Fibroblast of lung (primary cell): Measurements from ENCODE around the gene UBE2D2. TPM values are rescaled to one million over a fixed set of nuclear protein-coding genes. Genes with fewer than 3 reads are reported as not detected.

ENCODE experiments used
- DNase-seq, 2 donors: peaks; one replicate each; pipeline versions ENCODE4 v3.0.0 to v3.0.0-alpha.2; 2010; ENCODE audit warnings: low read depth in 2 of 2
- H2AFZ ChIP-seq: 2 replicates; pipeline ENCODE4 v1.5.1; 2012; ENCODE audit warnings: low read length, control low read depth, inconsistent platforms
- H3K27ac ChIP-seq: 2 replicates; pipeline ENCODE4 v1.5.1; 2011; ENCODE audit warnings: low read length, control low read depth; ENCODE audit not compliant: insufficient read depth
- H3K27me3 ChIP-seq: 2 replicates; pipeline ENCODE4 v1.5.1; 2011; ENCODE audit warnings: mild to moderate bottlenecking, low read length; ENCODE audit not compliant: control insufficient read depth, insufficient read depth
- H3K36me3 ChIP-seq: 2 replicates; pipeline ENCODE4 v1.5.1; 2011; ENCODE audit warnings: low read length; ENCODE audit not compliant: control insufficient read depth, insufficient read depth
- H3K4me1 ChIP-seq: 2 replicates; pipeline ENCODE4 v1.5.1; 2011; ENCODE audit warnings: low read length; ENCODE audit not compliant: control insufficient read depth, insufficient read depth; ENCODE audit errors: extremely low read depth
- H3K4me2 ChIP-seq: 2 replicates; pipeline ENCODE4 v1.5.1; 2011; ENCODE audit warnings: low read length, control low read depth; ENCODE audit not compliant: insufficient read depth; ENCODE audit errors: extremely low read depth
- H3K4me3 ChIP-seq, 4 experiments: fragments of 200-600 bp in 1 of 4; sonication (generic) in 1 of 4; replicated peaks in 1 of 4; 2 replicates each; pipeline ENCODE4 v1.5.1; 2011 to 2016; ENCODE audit warnings: low read length in 4 of 4, low read depth in 3 of 4, mild to moderate bottlenecking in 3 of 4, control low read depth in 2 of 4, inconsistent platforms in 1 of 4, mixed read lengths in 1 of 4; ENCODE audit not compliant: insufficient read depth in 1 of 4; ENCODE audit errors: control extremely low read depth in 1 of 4
- H3K79me2 ChIP-seq: 2 replicates; pipeline ENCODE4 v1.5.1; 2012; ENCODE audit warnings: mild to moderate bottlenecking, low read length, inconsistent platforms; ENCODE audit not compliant: control insufficient read depth, insufficient read depth
- H3K9ac ChIP-seq: 2 replicates; pipeline ENCODE4 v1.5.1; 2011; ENCODE audit warnings: mild to moderate bottlenecking, low read length, control low read depth; ENCODE audit not compliant: insufficient read depth
- H3K9me3 ChIP-seq: 2 replicates; pipeline ENCODE4 v1.5.1; 2012; ENCODE audit warnings: low read depth, low read length; ENCODE audit not compliant: control insufficient read depth, insufficient read depth
- H4K20me1 ChIP-seq: 2 replicates; pipeline ENCODE4 v1.5.1; 2011; ENCODE audit warnings: low read length; ENCODE audit not compliant: control insufficient read depth, insufficient read depth; ENCODE audit errors: extremely low read depth
- CTCF ChIP-seq, 2 donors: IDR thresholded peaks in 1 of 2; conservative IDR thresholded peaks in 1 of 2; 1 replicate in 1 of 2; 2 replicates in 1 of 2; pipeline ENCODE4 v1.5.1; 2011 to 2012; ENCODE audit warnings: low read length in 2 of 2, control low read depth in 1 of 2, inconsistent platforms in 1 of 2, low read depth in 1 of 2, mild to moderate bottlenecking in 1 of 2
- EZH2 ChIP-seq: IDR thresholded peaks from 2 replicates; pipeline ENCODE4 v1.5.1; 2012; ENCODE audit warnings: low read length, control low read depth, mild to moderate bottlenecking; ENCODE audit errors: missing control alignments
- polyA plus RNA-seq, 2 donors: library from polyadenylated mRNA; depleted of rRNA in 1 of 2; stranded (reverse) in 1 of 2; unstranded in 1 of 2; fragments of >200 nt; gene quantifications; 2 replicates each; pipeline ENCODE4 v1.2.1, GENCODE V29; 2011 to 2012; ENCODE audit warnings: missing spikeins in 1 of 2
- total RNA-seq: library from RNA; depleted of rRNA; stranded (reverse); fragments of >200 nt; gene quantifications from 2 replicates; pipeline ENCODE4 v1.2.1, GENCODE V29; 2014

UBE2D2 gene
- total and polyA plus RNA-seq, 2 donors (not counting 1 experiment from before 2014, with no cell fraction given) = 56.5 to 62.9 TPM

DNA sequence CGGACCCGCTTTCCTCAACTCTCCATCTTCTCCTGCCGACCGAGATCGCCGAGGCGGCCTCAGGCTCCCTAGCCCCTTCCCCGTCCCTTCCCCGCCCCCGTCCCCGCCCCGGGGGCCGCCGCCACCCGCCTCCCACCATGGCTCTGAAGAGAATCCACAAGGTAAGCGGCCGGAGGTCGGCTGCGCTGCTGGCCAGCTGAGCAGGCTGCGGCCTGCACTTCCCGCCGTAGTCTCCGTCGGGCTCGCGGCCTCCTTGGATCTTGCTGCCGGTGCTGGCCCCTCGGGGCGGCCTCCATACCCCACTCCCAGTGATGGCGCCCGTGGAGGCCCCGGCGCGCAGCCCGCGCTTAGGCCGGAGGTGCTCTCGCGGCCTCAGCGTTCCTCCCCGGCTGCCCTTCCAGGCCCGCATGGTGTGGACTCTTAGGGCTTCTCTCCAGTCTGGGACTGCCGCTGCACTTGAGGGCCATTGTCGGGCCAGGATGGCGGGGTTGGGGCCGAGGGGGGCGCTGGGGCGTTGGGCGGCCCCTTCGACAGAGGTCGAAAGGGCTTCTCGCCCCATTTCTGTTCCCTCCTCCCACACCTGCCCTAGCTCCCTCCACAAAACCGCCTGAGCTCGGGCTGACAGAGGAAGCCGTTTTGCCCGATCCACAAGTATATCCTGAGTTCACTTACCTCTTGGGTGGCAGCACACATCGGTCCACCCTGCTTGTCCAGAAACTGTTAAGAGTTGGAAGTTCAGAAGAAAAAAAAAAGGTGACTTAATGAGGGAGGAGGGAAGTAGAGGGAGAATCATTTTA lies 714 bp downstream of the UBE2D2 start:
- DNase-seq = peak; percentile 43 to 51
- H3K4me1 ChIP-seq = peaks cover 8% of the 10 kb centered on the region
- no peaks in the 10 kb centered on the region for H3K27me3 ChIP-seq
- H3K36me3 ChIP-seq = no peaks in the 10 kb centered on the region
- peaks cover 55% of the 10 kb centered on the region for H3K79me2 ChIP-seq
- H3K4me2 ChIP-seq = peak overlapping the region; percentile 99
- peak overlapping the region; percentile 82 for H3K27ac ChIP-seq
- peak overlapping the region; percentile 86 to 95 (median 89) for H3K4me3 ChIP-seq
- H3K9me3 ChIP-seq = no peaks in the 10 kb centered on the region
- H2AFZ ChIP-seq = peak overlapping the region; percentile 34
- H3K9ac ChIP-seq = peak overlapping the region; percentile 89
- TF ChIP-seq EZH2 (no peak), CTCF (conservative IDR thresholded peaks at IDR 0.05 in 1 of 2, IDR thresholded peaks at IDR 0.05 in 1 of 2; ENCODE audit: low read depth in 1 of 2, low read length in 2 of 2) (no peak)
- H4K20me1 ChIP-seq = peaks cover 2% of the 10 kb centered on the region

DNA sequence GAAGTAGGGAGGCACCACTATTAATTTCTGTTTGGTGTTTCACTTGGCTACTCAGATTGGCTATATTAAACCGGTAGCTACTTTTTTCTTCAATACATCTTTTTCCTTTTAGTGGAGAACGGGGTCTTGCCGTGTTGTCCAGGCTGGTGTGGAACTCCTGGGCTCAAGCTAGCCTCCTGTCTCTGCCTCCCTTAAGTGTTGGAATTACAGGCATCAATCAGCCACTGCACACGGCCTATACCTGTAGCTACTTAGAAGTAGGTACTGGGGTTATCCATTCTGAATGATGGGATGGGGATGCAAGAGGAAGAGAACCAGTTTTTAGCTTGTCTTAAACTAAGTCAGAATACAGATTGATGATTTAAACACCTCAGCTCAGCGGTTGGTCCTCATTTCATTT lies 1.7 kb downstream of the UBE2D2 start:
- DNase-seq = no peak
- peaks cover 2% of the 10 kb centered on the region for H4K20me1 ChIP-seq
- TF ChIP-seq EZH2 (no peak), CTCF (conservative IDR thresholded peaks at IDR 0.05 in 1 of 2, IDR thresholded peaks at IDR 0.05 in 1 of 2; ENCODE audit: low read depth in 1 of 2, low read length in 2 of 2) (no peak)

GRCh38 chr5:139565411-139566305 lies 4.5 kb downstream of the UBE2D2 start:
- Histone ChIP-seq H3K4me3 (peak overlapping the region in 2 of 4 experiments; percentile 4 to 31), H3K9ac (no peak overlapping the region), H3K36me3 (no peaks in the 10 kb centered on the region), H3K27ac (peak overlapping the region; percentile 42), H3K4me1 (peaks cover 8% of the 10 kb centered on the region), H2AFZ (no peak overlapping the region), H3K9me3 (no peaks in the 10 kb centered on the region), H4K20me1 (peaks cover 2% of the 10 kb centered on the region), H3K27me3 (no peaks in the 10 kb centered on the region), H3K79me2 (peaks cover 90% of the 10 kb centered on the region), H3K4me2 (peak overlapping the region; percentile 75)
- DNase-seq = peak in 1 of 2 donors; percentile 71
- TF ChIP-seq CTCF (conservative IDR thresholded peaks at IDR 0.05 in 1 of 2, IDR thresholded peaks at IDR 0.05 in 1 of 2; ENCODE audit: low read depth in 1 of 2, low read length in 2 of 2) (no peak), EZH2 (no peak)

More for the DNA sequence above, 1.7 kb downstream of the UBE2D2 start:
- Histone ChIP-seq H3K27me3 (no peaks in the 10 kb centered on the region), H2AFZ (no peak overlapping the region), H3K9me3 (no peaks in the 10 kb centered on the region), H3K4me3 (peak overlapping the region; percentile 86 to 95 (median 89)), H3K4me2 (peak overlapping the region; percentile 99), H3K9ac (peak overlapping the region; percentile 20), H3K4me1 (peaks cover 8% of the 10 kb centered on the region), H3K27ac (peak overlapping the region; percentile 47), H3K79me2 (peaks cover 63% of the 10 kb centered on the region), H3K36me3 (no peaks in the 10 kb centered on the region)
